HFF-Myc (cell line): Measurements from ENCODE around the gene OSBPL5.

Experiments used
- DNase-seq: peaks from one replicate; pipeline ENCODE4 v3.0.0-alpha.2; 2011; ENCODE audit warnings: low read depth; ENCODE audit errors: extremely low read depth
- H3K4me3 ChIP-seq: replicated peaks from 2 replicates; pipeline ENCODE4 v1.5.1; 2011; ENCODE audit warnings: low read depth, mild to moderate bottlenecking, control low read depth, low read length
- CTCF ChIP-seq: IDR thresholded peaks from 2 replicates; pipeline ENCODE4 v1.5.1; 2012; ENCODE audit warnings: mild to moderate bottlenecking, low read depth, low read length, control low read depth; ENCODE audit errors: missing control alignments

The OSBPL5 gene

DNA sequence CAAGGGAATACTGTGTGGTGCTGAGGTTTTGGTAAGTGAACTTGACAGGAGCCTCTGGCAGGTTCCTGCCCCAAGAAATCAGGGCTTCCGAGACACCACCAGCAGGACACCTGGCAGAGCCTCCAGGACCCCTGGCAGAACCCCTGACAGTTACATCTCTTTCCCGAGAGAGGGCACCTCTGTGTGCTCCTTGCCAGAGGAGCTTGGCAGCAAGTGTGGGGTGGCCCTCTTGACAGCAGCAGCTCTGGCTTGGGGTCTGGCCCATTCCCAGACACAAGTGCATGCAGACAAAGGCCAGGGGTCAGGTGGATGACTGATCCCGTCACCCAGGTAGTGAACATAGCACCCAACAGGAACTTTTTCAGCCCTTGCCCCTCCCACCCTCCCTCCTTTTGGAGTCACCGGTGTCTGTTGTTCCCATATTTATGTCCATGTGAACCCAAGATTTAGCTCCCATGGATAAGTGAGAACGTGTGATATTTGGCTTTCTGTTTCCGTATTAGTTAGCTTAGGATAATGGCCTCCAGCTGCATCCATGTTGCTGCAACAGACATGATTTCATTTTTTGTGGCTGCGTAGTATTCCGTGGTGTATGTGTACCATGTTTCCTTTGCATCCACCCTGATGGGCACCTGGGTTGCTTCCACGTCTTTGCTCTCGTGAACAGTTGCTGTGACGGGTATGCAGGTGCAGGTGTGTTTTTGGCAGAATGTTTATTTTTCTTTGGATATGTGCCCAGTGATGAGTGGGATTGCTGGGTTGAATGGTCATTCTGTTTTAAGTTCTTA is 21.2 kb upstream of the OSBPL5 start:
- H3K4me3 ChIP-seq: no peak overlapping the region
- no peak for TF ChIP-seq CTCF
- DNase-seq: no peak

DNA sequence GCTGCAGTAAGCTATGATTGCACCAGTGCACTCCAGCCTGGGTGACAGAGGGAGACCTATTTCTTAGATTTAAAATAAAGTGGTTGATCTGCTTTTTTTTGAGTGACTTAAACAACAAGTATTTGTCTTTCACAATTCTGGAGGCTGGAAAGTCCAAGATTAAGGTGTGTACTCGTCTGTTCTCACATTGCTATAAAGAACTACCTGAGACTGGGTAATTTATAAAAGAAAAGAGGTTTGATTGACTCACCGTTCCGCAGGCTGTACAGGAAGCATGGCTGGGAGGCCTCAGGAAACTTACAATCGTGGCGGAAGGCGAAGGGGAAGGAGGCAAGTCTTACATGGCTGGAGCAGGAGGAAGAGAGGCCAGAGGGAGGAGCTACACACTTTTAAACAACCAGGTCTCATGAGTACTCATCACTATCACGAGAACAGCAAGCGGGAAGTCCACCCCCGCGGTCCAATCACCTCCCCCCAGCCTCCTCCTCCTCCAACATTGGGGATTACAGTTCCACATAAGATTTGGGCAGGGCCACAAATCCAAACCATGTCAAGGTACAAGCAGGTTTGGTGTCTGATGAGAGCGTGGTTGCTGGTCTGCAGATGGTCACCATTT is 19.7 kb upstream of the OSBPL5 start:
- no peak for TF ChIP-seq CTCF
- DNase-seq: no peak
- no peak overlapping the region for H3K4me3 ChIP-seq

- no peak overlapping the region for H3K4me3 ChIP-seq
- TF ChIP-seq CTCF: no peak
- DNase-seq: no peak
These were observed 18.4 kb upstream of the OSBPL5 start for GRCh38 chr11:3183523-3183922.

- TF ChIP-seq CTCF: no peak
- H3K4me3 ChIP-seq: no peak overlapping the region
- DNase-seq: no peak
These were observed 17.3 kb upstream of the OSBPL5 start for GRCh38 chr11:3182462-3182852.

GRCh38 chr11:3181725-3182461 is 16.8 kb upstream of the OSBPL5 start:
- no peak for DNase-seq
- no peak overlapping the region for H3K4me3 ChIP-seq
- TF ChIP-seq CTCF: no peak

DNA sequence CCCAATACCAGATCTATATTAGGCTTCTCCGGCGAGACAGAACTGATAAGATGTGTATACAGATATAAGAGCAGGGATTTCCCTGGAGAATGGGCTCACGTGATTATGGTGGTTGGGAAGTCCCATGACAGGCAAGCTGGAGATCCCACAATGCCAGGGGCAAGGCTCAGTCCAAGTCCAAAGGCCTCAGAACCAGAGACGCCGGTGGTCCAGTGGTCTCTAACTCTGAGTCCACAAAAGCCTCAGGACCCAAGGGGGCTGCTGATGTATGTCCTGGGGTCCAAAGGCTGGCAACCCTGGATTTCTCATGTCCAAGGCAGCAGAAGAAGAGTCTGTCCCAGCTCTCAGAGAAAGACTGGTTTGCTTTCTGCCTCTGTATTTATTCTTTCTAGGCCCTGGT is 15.8 kb upstream of the OSBPL5 start:
- DNase-seq: no peak
- TF ChIP-seq CTCF: no peak
- no peak overlapping the region for H3K4me3 ChIP-seq
